NCI-H345 treated with DMSO at 0.1 percent for 48 hours (cell line): ENCODE measurements around the gene PDE4DIP.
"Not testable (repeated sequence)": the region's sequence is repeated elsewhere in the genome, so short reads cannot be mapped to it uniquely, and the experiment has no call there.

Experiments
- DNase-seq: peaks from one replicate; lab custom pipeline; 2025; ENCODE audit not compliant: unreplicated experiment; lab: John Stamatoyannopoulos, UW

Gene PDE4DIP

DNA sequence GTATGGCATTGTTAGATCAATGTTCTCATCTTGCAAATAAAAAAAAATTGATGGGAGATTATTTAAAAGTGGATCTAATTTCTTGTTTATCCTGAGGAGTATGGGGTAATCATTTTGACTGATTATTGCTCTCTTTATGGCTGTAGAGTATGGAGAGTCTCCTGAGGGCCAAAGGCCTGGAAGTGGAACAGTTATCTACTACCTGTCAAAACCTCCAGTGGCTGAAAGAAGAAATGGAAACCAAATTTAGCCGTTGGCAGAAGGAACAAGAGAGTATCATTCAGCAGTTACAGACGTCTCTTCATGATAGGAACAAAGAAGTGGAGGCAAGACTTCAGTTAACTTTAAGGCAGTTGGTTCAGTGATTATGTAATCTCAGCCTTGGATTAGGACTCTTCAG is 123.4 kb downstream of the PDE4DIP start:
- DNase-seq: not testable (repeated sequence)

DNA sequence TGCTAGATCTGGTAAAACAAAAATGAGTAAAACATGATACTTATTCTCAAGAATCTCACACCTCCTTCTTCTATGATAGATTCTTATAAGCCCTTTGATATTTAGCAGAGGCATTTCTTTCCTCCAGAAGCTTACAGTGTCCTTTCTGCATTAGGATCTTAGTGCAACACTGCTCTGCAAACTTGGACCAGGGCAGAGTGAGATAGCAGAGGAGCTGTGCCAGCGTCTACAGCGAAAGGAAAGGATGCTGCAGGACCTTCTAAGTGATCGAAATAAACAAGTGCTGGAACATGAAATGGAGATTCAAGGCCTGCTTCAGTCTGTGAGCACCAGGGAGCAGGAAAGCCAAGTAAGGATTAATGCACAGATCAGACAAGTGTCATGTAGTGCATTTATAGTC is 124.5 kb downstream of the PDE4DIP start:
- not testable (repeated sequence) for DNase-seq

DNA sequence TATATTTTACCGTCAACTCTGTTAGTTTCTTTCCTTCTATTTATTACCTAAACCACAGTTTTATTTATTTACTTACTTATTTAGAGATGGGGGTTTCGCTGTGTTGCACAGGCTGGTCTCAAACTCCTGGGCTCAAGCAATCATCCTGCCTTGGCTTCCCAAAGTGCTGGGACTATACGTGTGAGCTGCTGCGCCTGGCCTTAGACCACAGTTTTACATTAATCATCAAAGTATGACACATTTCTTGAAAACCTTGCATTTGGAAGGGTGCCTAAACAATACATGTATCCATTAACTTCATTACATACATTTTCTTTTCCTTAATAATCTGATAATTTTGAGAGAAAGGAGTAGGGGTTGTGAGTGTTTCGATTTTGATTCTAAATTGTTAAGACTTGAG is 124.9 kb downstream of the PDE4DIP start:
- not testable (repeated sequence) for DNase-seq

DNA sequence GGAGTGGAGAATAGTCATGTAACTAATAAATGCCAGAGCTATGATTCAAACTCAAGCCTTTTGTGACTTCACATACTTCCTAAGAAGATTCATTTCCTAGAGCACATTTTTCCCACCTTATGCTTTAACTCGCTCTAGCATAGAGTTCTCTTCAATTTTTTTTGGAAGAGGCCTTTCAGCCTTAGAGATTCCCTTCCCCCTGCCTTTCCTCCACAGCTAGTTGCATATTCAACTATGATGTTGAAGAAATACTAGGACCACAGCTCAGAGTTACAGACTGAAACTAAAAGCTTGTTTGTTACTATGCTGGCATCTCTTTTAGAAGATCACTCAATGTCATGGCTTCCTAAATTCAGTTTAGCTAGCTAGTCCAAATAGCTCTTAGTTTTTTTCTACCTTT is 131.2 kb downstream of the PDE4DIP start:
- not testable (repeated sequence) for DNase-seq

DNA sequence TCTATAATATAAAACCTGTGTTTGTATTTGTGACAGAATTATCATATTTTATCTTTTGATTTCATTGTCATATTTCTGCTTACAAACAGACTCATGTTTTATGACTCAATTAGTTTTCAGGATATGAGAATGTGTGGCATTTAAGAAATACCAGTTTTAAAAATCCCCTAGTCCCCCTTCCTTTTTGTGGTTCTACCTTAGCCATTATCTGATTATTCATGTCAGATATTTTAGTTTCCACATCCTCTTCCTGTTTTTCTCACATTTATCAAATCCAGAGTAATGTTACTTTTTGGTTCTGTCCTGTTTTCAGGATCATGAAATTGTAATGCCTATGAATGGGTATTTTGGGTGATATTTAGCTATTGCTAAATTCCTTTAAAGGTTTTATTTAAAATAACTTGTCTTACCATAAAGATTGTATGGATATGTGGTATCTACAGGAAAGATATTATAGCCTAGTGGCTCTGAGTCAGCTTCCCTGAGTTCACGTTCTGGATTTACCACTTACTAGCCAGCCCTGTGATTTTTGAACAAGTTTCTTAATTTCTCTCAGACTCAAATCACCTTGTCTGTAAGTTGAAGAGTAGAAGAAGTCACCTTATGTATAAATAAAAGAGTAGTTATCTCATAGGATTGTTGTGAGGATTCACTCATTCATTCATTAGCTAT is 131.8 kb downstream of the PDE4DIP start:
- not testable (repeated sequence) for DNase-seq

DNA sequence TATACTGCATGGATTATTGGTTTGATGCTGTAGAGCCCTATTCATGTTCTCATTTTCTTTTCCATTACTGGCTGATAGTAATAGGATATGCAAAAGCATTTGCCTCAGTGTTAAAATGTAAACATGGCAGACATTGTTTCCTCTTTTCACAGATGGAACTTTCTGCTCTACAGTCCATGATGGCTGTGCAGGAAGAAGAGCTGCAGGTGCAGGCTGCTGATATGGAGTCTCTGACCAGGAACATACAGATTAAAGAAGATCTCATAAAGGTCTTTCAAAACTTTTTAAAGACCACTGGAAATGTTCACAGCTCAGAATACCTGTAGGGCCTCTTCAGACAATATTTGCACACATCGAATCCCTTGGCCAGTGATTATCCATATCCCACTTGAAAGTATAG is 133.6 kb downstream of the PDE4DIP start:
- DNase-seq: not testable (repeated sequence)

DNA sequence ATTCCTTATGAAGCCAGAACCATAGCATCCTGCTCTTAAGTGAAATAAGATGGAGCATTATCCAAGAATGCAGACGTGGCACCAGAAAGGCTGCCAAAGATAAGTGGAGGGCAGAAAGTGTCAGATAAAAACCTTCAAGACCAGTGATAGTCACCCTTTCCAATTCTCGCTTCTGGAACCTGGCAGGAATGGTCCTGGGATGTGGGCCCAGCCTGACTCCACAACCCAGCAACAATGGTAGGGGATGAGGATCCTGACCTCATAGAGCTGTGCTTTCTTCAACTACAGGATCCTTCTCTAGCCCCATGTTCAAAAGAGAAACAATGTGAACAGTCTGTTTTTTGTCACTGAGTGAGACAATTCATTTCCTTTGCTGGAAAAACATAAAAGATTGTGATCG is 145.2 kb downstream of the PDE4DIP start:
- DNase-seq: not testable (repeated sequence)

DNA sequence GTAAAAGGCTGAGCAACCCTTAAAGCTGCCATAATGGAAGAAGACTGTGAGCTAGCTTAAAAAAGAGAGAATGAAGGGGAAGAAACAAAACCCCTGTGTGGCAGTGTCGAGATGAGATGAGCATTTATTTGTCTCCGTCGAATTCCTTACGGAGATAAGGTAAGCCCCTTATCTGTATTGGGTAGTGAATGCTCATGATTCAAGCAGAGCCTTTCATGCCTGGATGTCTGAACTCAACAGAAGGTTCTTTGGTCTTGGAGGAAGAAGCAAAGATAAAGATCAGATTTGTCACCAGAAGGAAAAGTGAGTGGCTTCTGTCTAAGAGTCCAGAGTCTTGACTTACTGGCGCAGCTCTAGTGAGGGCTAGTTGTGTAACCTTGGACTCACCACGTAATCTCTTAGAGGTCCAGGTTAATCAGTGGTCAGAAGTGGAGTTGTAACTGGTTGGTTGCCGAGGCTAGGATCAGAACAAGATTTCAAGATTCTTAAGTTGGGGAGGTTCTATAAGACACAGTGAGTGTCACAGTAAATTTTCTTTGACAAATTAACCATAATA is 146.1 kb downstream of the PDE4DIP start:
- DNase-seq: not testable (repeated sequence)

DNA sequence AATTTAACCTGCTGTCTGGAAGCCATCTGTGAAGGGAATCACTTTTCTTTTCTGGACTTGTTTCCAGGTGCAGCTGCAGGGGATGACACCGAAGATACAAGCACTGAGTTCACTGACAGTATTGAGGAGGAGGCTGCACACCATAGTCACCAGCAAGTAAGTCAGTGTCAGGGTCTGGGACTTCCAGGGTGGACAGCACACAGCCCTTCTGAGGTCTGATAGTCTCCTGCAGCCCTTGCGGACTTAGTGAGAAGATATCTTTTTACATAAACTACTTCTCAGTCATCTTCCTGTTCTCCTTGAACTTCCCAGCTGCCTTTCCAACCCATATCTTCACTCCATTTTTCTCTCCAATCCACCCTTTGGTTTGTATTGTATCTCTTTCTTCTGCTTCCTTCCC is 147.6 kb downstream of the PDE4DIP start:
- DNase-seq: not testable (repeated sequence)

DNA sequence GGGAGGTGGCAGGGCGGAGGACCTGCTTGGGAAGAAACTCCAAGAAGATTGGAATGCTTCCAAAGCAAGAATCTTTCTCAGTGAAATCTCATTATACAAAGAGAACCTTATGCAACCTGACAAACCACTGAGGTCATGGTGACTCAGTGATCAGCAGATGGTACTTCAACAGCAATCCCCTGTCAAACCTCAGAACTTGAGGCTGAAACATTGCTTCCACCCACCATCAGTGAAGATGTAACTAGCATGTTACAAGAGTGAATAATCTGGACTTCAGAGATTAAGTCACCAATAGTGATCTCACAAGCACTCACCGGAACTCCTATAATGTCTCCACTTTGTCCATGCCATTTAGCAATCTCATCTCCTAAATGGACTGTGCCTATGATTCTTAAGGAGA is 148.1 kb downstream of the PDE4DIP start:
- DNase-seq: not testable (repeated sequence)

DNA sequence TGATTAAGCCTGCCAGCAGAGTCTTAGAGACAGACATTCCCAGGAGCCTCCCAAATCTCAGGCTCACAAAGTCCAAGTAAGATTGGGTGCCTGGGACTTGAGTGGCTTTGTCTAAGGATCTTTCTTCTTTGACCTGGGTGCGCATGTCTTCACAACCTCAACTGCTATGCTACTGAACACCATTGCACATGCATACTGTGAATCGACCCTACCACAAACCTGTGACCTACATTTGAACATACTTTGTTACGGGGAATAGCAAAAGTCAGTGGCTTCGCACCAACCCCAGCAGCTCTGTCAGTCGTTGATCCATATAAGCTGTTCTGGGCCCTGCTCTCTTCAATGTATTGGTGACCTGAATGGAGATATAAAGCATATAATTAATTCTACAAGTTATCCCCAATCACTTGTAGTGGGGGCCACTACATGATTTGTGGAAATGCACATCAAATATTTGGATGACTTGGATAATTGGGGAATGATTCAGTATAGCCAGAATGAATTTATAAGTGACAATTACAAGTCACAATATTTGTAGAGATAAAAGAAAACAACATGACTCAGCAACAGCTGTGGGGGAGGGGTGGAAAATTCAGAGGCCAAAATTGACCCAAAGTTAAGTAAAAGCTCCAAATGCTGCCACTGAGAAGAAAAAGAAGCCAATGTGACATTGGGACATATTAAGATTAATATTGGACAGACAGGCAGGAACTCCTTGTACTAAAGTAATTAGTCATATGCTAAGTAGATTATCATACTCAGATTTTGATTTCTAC is 152.4 kb downstream of the PDE4DIP start:
- DNase-seq: not testable (repeated sequence)

DNA sequence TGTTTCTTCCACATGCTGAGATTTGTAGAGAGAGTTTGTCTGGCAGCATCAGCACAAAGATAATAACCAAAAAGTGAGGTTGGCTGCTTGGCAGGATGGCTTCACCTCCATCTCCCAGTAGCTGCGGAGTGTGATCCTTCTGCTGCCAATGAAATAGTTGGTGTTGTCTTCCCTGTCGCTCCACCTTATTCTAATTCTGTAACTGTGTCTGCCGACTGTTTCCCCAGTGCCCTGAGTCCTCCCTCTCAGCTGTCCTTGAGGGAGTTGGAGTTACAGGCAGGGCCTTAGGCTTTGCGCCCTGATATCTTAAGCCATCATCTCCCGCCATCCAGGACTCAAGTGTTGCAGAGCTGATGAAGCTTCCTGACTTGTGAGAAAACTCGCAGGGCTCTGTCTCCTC is 153.2 kb downstream of the PDE4DIP start:
- DNase-seq: not testable (repeated sequence)

DNA sequence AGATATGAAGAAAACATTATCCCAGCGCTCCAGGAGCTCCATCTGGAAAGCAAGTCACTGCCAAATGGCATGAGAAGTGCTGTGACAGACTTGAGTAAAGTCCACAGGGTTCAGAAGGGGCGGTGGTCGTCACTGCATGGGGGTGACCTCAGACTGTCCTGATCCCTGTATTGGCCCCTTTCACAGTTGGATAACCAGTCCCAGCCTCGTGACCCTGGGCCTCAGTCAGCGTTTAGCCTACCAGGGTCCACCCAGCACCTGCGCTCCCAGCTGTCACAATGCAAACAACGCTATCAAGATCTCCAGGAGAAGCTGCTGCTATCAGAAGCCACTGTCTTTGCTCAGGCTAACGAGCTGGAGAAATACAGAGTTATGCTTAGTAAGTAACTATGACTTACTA is 158.4 kb downstream of the PDE4DIP start:
- DNase-seq: not testable (repeated sequence)

DNA sequence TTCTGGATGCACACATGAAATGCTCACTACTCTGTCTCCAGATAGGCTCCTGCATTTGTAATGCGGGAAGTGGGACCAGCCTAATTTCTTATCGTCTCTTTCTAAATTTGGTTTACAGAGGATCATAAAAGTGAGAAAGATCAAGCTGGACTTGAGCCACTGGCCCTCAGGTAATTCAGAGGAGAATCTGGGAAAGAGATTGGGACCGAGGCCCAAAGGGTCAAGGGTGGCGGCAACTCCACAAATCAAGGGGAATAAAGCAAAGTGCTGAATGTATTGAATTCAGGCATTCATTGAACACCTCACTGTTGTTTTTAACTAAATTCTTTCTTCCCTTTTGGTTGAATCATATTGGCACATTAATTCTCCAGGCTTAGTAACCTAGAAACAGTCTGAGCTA is 164.1 kb downstream of the PDE4DIP start:
- DNase-seq: not testable (repeated sequence)

DNA sequence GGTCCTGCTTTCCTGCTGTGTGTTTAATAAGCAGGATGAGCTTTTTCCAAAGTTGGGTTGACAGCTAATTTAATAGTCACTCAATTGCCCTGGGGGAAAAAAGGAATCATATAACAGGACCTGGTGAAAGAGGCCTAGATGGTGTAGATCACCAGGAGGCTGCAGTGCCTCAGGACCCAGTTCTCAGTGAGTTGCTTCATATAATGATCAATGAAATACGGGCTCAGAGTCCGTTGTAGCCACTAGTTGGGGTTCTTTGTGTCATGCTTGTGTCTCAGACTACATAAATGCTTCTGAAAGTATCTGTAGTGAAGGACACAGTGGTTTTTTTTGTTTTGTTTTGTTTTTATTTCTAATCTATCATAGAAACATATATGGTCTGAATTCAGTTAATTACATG is 164.5 kb downstream of the PDE4DIP start:
- DNase-seq: not testable (repeated sequence)

DNA sequence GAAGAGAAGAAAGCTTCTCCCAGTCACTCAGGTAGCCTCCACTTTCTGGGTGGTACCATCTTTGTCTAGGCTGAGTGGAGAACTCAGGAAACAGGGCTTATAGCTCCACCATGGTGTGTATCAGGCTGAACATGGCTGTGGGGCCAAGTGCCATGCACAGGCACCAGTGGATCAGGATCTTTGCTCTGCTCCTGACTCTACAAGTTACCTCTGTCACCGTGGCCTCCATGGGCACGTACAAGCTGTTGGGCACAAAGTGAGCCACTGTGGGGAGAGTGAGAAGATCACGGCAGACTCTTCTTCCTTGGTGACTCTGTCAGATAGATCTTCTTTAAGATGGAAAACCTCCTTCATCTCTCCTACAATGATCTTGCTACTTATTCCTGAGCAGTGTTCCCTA is 165.5 kb downstream of the PDE4DIP start:
- DNase-seq: not testable (repeated sequence)

DNA sequence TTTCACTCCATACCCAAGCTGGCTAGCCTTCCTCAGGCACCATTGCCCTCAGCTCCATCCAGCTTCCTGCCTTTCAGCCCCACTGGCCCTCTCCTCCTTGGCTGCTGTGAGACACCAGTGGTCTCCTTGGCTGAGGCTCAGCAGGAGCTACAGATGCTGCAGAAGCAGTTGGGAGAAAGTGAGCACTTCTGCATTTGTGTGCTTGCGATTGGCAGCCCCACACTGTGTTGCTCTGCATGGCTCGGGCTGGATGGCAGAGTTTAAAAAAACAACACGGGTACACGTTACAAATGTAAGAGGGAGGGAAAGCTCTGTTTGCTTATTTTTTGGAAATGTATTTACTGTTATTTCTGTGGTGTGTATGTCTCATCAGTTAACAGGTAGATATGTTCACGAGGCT is 168.4 kb downstream of the PDE4DIP start:
- DNase-seq: not testable (repeated sequence)

DNA sequence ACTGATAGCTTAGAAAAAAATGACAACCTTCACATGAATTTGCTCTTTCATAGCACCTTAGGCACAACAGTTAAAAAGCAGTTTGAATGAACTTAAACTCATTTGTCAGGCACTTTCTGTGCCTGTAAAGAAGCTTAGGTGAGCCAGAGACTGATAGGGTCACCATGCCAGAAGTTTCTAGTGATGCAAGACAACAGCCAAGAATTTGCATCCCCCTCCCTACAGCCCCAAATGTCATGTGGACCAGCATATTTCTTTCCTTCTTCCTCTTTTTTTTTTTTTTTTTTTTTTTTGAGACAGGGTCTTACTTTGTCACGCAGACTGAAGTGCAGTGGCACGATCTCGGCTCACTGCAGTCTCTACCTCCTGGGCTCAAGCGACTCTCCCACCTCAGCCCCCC is 169.3 kb downstream of the PDE4DIP start:
- not testable (repeated sequence) for DNase-seq

DNA sequence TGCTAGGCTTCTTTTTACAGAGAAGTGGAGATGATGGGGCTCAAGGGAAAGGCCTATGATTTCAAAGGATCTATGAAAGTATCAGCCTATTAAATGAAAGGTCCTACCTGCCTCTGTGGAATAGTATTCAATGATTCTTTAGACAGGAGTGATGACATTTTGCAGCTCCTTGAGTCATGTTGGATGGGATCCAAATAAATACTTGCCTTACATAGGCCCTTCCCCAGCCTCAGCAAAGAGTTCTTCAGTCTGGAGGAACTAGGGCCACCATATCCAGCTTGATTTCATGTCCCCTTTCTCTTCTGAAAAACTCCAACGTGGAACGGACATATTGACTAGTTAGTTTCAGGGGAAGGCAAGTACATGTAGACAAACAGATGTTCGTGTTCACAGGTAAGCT is 171.3 kb downstream of the PDE4DIP start:
- not testable (repeated sequence) for DNase-seq

DNA sequence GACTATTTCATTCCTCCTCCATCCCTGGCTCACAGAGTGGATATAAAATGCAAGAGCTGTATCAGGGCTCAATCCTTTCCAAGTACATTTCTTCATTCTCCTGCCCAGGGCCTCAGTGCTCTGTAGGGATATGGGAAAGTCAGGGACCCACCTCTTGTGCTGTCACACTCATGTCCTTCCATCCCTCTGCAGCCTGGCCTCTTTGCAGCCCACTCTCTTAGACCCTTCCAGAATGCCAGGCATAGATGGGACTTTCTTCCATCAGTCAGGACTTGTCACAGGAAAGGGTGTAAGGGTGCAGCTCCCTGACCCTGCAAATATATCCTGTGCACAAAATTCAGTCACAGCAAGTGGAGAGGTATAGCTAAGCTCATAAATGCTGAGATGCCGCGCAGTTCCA is 172.4 kb downstream of the PDE4DIP start:
- not testable (repeated sequence) for DNase-seq

DNA sequence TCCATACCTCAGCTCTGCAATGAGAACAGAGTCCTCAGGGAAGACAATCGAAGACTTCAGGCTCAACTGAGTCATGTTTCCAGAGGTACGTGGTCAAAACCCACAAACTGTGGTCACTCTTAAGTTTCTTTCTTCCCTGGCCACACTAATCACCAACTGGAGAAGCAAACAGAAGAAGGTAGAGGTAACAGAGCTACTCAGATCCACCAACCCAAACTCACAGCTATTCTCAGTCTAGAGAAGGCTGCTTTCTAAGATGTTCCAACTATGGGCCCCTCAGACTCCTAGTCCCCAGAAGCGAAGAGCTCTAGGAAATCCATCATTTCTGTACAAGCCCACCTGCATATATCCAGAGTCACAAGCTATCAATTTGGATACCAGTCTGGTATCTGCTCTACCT is 174.3 kb downstream of the PDE4DIP start:
- not testable (repeated sequence) for DNase-seq

DNA sequence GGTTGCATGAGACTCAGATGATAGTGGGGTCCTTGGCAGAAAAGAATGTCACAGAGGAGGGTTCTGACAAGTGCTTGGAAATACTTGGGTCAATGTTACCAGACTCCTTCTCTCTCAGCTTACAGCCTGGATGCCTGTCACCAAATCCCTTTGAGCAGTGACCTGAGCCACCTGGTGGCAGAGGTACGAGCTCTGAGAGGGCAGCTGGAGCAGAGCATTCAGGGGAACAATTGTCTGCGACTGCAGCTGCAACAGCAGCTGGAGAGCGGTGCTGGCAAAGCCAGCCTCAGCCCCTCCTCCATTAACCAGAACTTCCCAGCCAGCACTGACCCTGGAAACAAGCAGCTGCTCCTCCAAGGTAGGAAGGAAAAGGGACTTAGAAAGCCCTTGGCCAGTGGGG is 180.1 kb downstream of the PDE4DIP start:
- DNase-seq: not testable (repeated sequence)
